Parathyroid adenoma (tissue), 2 donors: ENCODE data around the gene FAM171A2.

ENCODE experiments used
- H2AFZ ChIP-seq: fragments of 300-600 bp; sonication (generic); one replicate; pipeline ENCODE4 v1.7.0; 2017; ENCODE audit warnings: antibody characterized with exemption, mild to moderate bottlenecking
- H3K27ac ChIP-seq: fragments of 300-600 bp; sonication (generic); one replicate; pipeline ENCODE4 v1.7.0; 2017
- H3K27me3 ChIP-seq: fragments of 300-600 bp; sonication (generic); one replicate; pipeline ENCODE4 v1.7.0; 2017; ENCODE audit warnings: low read length; ENCODE audit not compliant: control insufficient read depth, insufficient read depth
- H3K36me3 ChIP-seq: fragments of 300-600 bp; sonication (generic); one replicate; pipeline ENCODE4 v1.7.0; 2017; ENCODE audit warnings: low read length; ENCODE audit not compliant: control insufficient read depth, insufficient read depth
- H3K4me1 ChIP-seq: fragments of 300-600 bp; sonication (generic); one replicate; pipeline ENCODE4 v1.7.0; 2017; ENCODE audit warnings: control low read depth
- H3K4me2 ChIP-seq: fragments of 300-600 bp; sonication (generic); one replicate; pipeline ENCODE4 v1.7.0; 2017; ENCODE audit warnings: low read length
- H3K4me3 ChIP-seq: fragments of 300-600 bp; sonication (generic); one replicate; pipeline ENCODE4 v1.7.0; 2017; ENCODE audit warnings: low read depth, low read length
- H3K79me2 ChIP-seq: fragments of 300-600 bp; sonication (generic); one replicate; pipeline ENCODE4 v1.7.0; 2017; ENCODE audit warnings: control low read depth
- H3K9ac ChIP-seq: fragments of 300-600 bp; sonication (generic); one replicate; pipeline ENCODE4 v1.7.0; 2017; ENCODE audit warnings: mild to moderate bottlenecking
- H3K9me3 ChIP-seq: fragments of 300-600 bp; sonication (generic); one replicate; pipeline ENCODE4 v1.7.0; 2017; ENCODE audit warnings: low read length; ENCODE audit not compliant: control insufficient read depth
- TF ChIP-seq, protein P1 (sequence below): fragments of 300-600 bp; sonication (generic); IDR thresholded peaks from one replicate; pipeline ENCODE4 v1.7.0; 2017; ENCODE audit warnings: antibody characterized with exemption, mild to moderate bottlenecking
- donor health status: primary hyperparathyroidism.

FAM171A2 gene

DNA sequence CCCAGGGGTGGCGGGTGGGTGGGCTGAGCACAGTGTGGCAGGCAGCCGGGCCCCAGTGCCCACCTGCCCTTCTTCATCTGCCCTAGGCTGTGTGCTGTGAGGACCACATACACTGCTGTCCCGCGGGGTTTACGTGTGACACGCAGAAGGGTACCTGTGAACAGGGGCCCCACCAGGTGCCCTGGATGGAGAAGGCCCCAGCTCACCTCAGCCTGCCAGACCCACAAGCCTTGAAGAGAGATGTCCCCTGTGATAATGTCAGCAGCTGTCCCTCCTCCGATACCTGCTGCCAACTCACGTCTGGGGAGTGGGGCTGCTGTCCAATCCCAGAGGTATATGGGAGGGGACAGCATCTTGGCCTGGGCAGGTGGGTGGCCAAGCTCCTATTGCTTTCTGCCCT, 12.2 kb downstream of the FAM171A2 start:
- H3K9ac ChIP-seq: no peak overlapping the region
- H3K27me3 ChIP-seq: no peaks in the 10 kb centered on the region
- TF ChIP-seq, protein P1, sequence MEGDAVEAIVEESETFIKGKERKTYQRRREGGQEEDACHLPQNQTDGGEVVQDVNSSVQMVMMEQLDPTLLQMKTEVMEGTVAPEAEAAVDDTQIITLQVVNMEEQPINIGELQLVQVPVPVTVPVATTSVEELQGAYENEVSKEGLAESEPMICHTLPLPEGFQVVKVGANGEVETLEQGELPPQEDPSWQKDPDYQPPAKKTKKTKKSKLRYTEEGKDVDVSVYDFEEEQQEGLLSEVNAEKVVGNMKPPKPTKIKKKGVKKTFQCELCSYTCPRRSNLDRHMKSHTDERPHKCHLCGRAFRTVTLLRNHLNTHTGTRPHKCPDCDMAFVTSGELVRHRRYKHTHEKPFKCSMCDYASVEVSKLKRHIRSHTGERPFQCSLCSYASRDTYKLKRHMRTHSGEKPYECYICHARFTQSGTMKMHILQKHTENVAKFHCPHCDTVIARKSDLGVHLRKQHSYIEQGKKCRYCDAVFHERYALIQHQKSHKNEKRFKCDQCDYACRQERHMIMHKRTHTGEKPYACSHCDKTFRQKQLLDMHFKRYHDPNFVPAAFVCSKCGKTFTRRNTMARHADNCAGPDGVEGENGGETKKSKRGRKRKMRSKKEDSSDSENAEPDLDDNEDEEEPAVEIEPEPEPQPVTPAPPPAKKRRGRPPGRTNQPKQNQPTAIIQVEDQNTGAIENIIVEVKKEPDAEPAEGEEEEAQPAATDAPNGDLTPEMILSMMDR: no peak
- H3K4me3 ChIP-seq: no peak overlapping the region
- H2AFZ ChIP-seq: no peak overlapping the region
- H3K4me1 ChIP-seq: peaks cover 6% of the 10 kb centered on the region
- H3K79me2 ChIP-seq: no peaks in the 10 kb centered on the region
- no peaks in the 10 kb centered on the region for H3K9me3 ChIP-seq
- H3K36me3 ChIP-seq: no peaks in the 10 kb centered on the region
- H3K27ac ChIP-seq: no peak overlapping the region
- H3K4me2 ChIP-seq: no peak overlapping the region

DNA sequence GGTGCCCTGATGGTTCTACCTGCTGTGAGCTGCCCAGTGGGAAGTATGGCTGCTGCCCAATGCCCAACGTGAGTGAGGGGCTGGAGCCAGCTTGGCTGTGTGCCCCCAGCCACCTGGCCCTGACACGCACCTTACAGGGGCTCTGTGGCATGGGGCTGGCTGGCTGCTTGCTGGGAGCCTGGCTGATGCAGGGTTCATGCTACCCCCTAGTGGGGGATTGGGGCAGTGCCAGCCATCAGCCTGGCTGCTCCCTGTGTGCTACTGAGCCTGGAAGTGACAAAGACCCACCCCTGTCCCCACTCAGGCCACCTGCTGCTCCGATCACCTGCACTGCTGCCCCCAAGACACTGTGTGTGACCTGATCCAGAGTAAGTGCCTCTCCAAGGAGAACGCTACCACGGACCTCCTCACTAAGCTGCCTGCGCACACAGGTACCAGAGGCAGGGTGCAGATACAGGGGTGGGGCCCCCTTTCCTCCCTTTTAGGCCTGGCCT, 12.9 kb downstream of the FAM171A2 start:
- no peak overlapping the region for H3K4me2 ChIP-seq
- H3K4me1 ChIP-seq: peaks cover 2% of the 10 kb centered on the region
- TF ChIP-seq, protein P1: peak; percentile 82

DNA sequence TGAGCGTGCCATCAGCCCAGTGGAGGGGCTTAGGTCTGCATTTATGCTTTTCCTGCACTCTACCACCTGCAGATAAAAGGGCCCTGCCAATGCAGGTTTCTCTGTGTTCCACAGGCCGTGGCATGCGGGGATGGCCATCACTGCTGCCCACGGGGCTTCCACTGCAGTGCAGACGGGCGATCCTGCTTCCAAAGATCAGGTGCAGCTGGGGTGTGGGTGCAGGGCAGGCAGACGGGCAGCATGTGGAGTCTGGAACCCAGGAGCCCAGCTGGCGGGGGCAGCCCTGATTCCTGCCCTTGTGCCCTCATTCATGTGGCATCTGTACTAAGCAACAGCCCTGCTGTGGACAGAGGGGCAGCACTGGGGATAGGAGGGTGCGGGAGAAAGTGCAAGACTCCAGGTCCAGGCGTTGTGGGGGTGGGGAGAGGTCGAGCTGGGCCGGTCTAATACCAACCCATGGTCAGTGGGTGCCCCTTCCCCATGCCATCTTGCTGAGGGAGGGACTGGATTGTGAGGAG, 14.0 kb downstream of the FAM171A2 start:
- no peaks in the 10 kb centered on the region for H3K27me3 ChIP-seq
- no peak overlapping the region for H3K9ac ChIP-seq
- peaks cover 2% of the 10 kb centered on the region for H3K79me2 ChIP-seq
- no peak overlapping the region for H3K4me2 ChIP-seq
- no peak overlapping the region for H3K4me3 ChIP-seq
- TF ChIP-seq, protein P1: no peak
- H3K36me3 ChIP-seq: no peaks in the 10 kb centered on the region
- peaks cover 2% of the 10 kb centered on the region for H3K4me1 ChIP-seq
- H2AFZ ChIP-seq: no peak overlapping the region
- H3K27ac ChIP-seq: no peak overlapping the region
- H3K9me3 ChIP-seq: no peaks in the 10 kb centered on the region

More for the DNA sequence above, 12.9 kb downstream of the FAM171A2 start:
- no peaks in the 10 kb centered on the region for H3K79me2 ChIP-seq
- H3K4me3 ChIP-seq: no peak overlapping the region
- no peak overlapping the region for H3K9ac ChIP-seq
- no peaks in the 10 kb centered on the region for H3K36me3 ChIP-seq
- no peak overlapping the region for H2AFZ ChIP-seq
- H3K27ac ChIP-seq: no peak overlapping the region
- H3K9me3 ChIP-seq: no peaks in the 10 kb centered on the region
- H3K27me3 ChIP-seq: no peaks in the 10 kb centered on the region

DNA sequence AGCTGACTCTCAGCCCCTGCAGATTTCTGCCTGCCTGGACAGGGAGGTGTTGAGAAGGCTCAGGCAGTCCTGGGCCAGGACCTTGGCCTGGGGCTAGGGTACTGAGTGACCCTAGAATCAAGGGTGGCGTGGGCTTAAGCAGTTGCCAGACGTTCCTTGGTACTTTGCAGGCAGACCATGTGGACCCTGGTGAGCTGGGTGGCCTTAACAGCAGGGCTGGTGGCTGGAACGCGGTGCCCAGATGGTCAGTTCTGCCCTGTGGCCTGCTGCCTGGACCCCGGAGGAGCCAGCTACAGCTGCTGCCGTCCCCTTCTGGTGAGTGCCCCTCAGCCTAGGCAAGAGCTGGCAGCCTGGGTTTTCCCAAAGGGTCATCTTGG, 14.7 kb downstream of the FAM171A2 start:
- Histone ChIP-seq H3K4me1 (peaks cover 2% of the 10 kb centered on the region), H3K4me2 (no peak overlapping the region), H3K9ac (no peak overlapping the region), H3K79me2 (peaks cover 2% of the 10 kb centered on the region), H3K9me3 (no peaks in the 10 kb centered on the region), H2AFZ (no peak overlapping the region), H3K36me3 (no peaks in the 10 kb centered on the region), H3K27me3 (no peaks in the 10 kb centered on the region), H3K4me3 (no peak overlapping the region), H3K27ac (no peak overlapping the region)
- TF ChIP-seq, protein P1: no peak
